IMR-90 (cell line): ENCODE data around the gene RXRB. TPM values are rescaled to one million over a fixed set of nuclear protein-coding genes. Genes with fewer than 3 reads are reported as not detected.

Experiments used
- ATAC-seq: fragments of 200-7000 bp; cut with Tn5 transposase; 2 replicates; pipeline ENCODE4 v1.9.1; 2020; ENCODE audit warnings: low read depth, mild to moderate bottlenecking, moderate library complexity
- BruUV-seq: library from RNA; stranded (reverse); fragments of 400-500 nt; replicated peaks from 2 replicates; lab custom pipeline; 2021; lab: Mats Ljungman, UMichigan
- CTCF ChIA-PET: fragments of 300-600 bp; formaldehyde crosslinking; extraction: SDS; loops from one replicate; lab custom pipeline; 2021; ENCODE audit warnings: antibody characterized with exemption; lab: Yijun Ruan, JAX
- POLR2A ChIA-PET: fragments of 300-600 bp; sonication (Branson Sonifier 250); formaldehyde crosslinking; loops from one replicate; lab custom pipeline; 2022; ENCODE audit warnings: antibody characterized with exemption; ENCODE audit not compliant: unreplicated experiment; lab: Charles Lee
- DNase-seq: peaks from one replicate; pipeline ENCODE4 v3.0.0; 2013
- H2AFZ ChIP-seq: replicated peaks from 2 replicates; pipeline ENCODE3; 2013; ENCODE audit warnings: low read length, mild to moderate bottlenecking; ENCODE audit not compliant: poor library complexity
- H2AK5ac ChIP-seq: 2 replicates; pipeline ENCODE4 v1.6.1; 2013; ENCODE audit warnings: low read depth, low read length, inconsistent platforms
- H2AK9ac ChIP-seq: replicated peaks from 2 replicates; pipeline ENCODE3; 2013; ENCODE audit warnings: mild to moderate bottlenecking, low read depth, low read length, moderate library complexity; ENCODE audit not compliant: poor library complexity
- H2BK120ac ChIP-seq: 2 replicates; pipeline ENCODE4 v1.6.1; 2013; ENCODE audit warnings: low read depth, low read length, inconsistent platforms
- H2BK15ac ChIP-seq: 3 replicates; pipeline ENCODE4 v1.6.1; 2013; ENCODE audit warnings: low read depth, low read length, inconsistent platforms
- H2BK20ac ChIP-seq: 2 replicates; pipeline ENCODE4 v1.6.1; 2013; ENCODE audit warnings: low read depth, mild to moderate bottlenecking, inconsistent platforms, low read length, moderate library complexity
- H2BK5ac ChIP-seq: 2 replicates; pipeline ENCODE4 v1.6.1; 2013; ENCODE audit warnings: mild to moderate bottlenecking, low read depth, low read length, inconsistent platforms; ENCODE audit not compliant: poor library complexity, severe bottlenecking
- H3K14ac ChIP-seq: replicated peaks from 2 replicates; pipeline ENCODE4 v1.6.1; 2013; ENCODE audit warnings: low read depth, low read length, inconsistent platforms
- H3K18ac ChIP-seq: 2 replicates; pipeline ENCODE4 v1.6.1; 2013; ENCODE audit warnings: low read depth, low read length, control low read depth
- H3K23ac ChIP-seq: 2 replicates; pipeline ENCODE4 v1.6.1; 2013; ENCODE audit warnings: low read depth, low read length, inconsistent platforms
- H3K27ac ChIP-seq: 2 replicates; pipeline ENCODE4 v1.5.1; 2013; ENCODE audit warnings: mild to moderate bottlenecking, control low read depth, low read length; ENCODE audit not compliant: insufficient read depth
- H3K27me3 ChIP-seq: 2 replicates; pipeline ENCODE4 v1.6.1; 2013; ENCODE audit warnings: low read length; ENCODE audit not compliant: control insufficient read depth, insufficient read depth
- H3K36me3 ChIP-seq: 2 replicates; pipeline ENCODE4 v1.6.1; 2013; ENCODE audit warnings: low read length, mixed read lengths; ENCODE audit not compliant: control insufficient read depth, insufficient read depth
- H3K4ac ChIP-seq: 2 replicates; pipeline ENCODE4 v1.6.1; 2013; ENCODE audit warnings: low read depth, low read length, inconsistent platforms
- H3K4me1 ChIP-seq: 2 replicates; pipeline ENCODE4 v1.6.1; 2013; ENCODE audit warnings: low read length, mixed read lengths; ENCODE audit not compliant: control insufficient read depth, insufficient read depth
- H3K4me2 ChIP-seq: 2 replicates; pipeline ENCODE4 v1.6.1; 2013; ENCODE audit warnings: low read depth, mild to moderate bottlenecking, control low read depth, low read length, moderate library complexity
- H3K4me3 ChIP-seq: 2 replicates; pipeline ENCODE4 v1.5.1; 2013; ENCODE audit warnings: low read depth, mild to moderate bottlenecking, control low read depth, low read length, moderate library complexity; ENCODE audit not compliant: insufficient read depth
- H3K56ac ChIP-seq: 2 replicates; pipeline ENCODE4 v1.6.1; 2013; ENCODE audit warnings: low read length, inconsistent platforms; ENCODE audit not compliant: insufficient read depth; ENCODE audit errors: extremely low read depth
- H3K79me1 ChIP-seq, 2 experiments: 2 replicates each; pipeline ENCODE4 v1.6.1; 2013; ENCODE audit warnings: low read length in 2 of 2, inconsistent platforms in 1 of 2, low read depth in 1 of 2
- H3K9ac ChIP-seq: 2 replicates; pipeline ENCODE4 v1.6.1; 2013; ENCODE audit warnings: low read depth, low read length, control low read depth
- H3K9me1 ChIP-seq: 2 replicates; pipeline ENCODE4 v1.6.1; 2013; ENCODE audit warnings: low read length, inconsistent platforms; ENCODE audit not compliant: insufficient read depth
- H3K9me3 ChIP-seq: 2 replicates; pipeline ENCODE4 v1.6.1; 2013; ENCODE audit warnings: low read length; ENCODE audit not compliant: control insufficient read depth, insufficient read depth
- H4K20me1 ChIP-seq: 2 replicates; pipeline ENCODE4 v1.6.1; 2013; ENCODE audit warnings: low read length, inconsistent platforms; ENCODE audit not compliant: insufficient read depth
- H4K5ac ChIP-seq: 2 replicates; pipeline ENCODE4 v1.6.1; 2013; ENCODE audit warnings: mild to moderate bottlenecking, low read depth, low read length, control low read depth
- H4K8ac ChIP-seq, 2 experiments: 2 replicates each; pipeline ENCODE4 v1.6.1; 2013; ENCODE audit warnings: low read depth in 2 of 2, low read length in 2 of 2, control low read depth in 1 of 2, inconsistent platforms in 1 of 2
- H4K91ac ChIP-seq: 2 replicates; pipeline ENCODE4 v1.6.1; 2013; ENCODE audit warnings: low read depth, low read length, inconsistent platforms; ENCODE audit not compliant: insufficient read depth
- BHLHE40 ChIP-seq: fragments of 150-350 bp; IDR thresholded peaks from 2 replicates; pipeline ENCODE4 v1.6.1; 2016; ENCODE audit warnings: mild to moderate bottlenecking, low read depth, low read length
- CEBPB ChIP-seq: IDR thresholded peaks from 2 replicates; pipeline ENCODE4 v1.6.1; 2012; ENCODE audit warnings: low read depth, low read length, improper control_type of control experiment
- CHD1 ChIP-seq: IDR thresholded peaks from 2 replicates; pipeline ENCODE4 v1.6.1; 2012; ENCODE audit warnings: low read depth, low read length, improper control_type of control experiment
- FOS ChIP-seq: fragments of 150-350 bp; IDR thresholded peaks from 2 replicates; pipeline ENCODE4 v1.6.1; 2016; ENCODE audit warnings: low read depth, low read length
- MAFK ChIP-seq: IDR thresholded peaks from 2 replicates; pipeline ENCODE4 v1.6.1; 2012; ENCODE audit warnings: low read depth, low read length, improper control_type of control experiment
- MAZ ChIP-seq: IDR thresholded peaks from 2 replicates; pipeline ENCODE4 v1.6.1; 2012; ENCODE audit warnings: low read depth, mild to moderate bottlenecking, low read length, improper control_type of control experiment, moderate library complexity, borderline replicate concordance
- MXI1 ChIP-seq: IDR thresholded peaks from 2 replicates; pipeline ENCODE4 v1.6.1; 2012; ENCODE audit warnings: low read depth, mild to moderate bottlenecking, low read length, moderate library complexity, borderline replicate concordance
- NFE2L2 ChIP-seq: fragments of 150-350 bp; IDR thresholded peaks from 2 replicates; pipeline ENCODE4 v1.6.1; 2016; ENCODE audit warnings: low read depth, mild to moderate bottlenecking, low read length
- POLR2A ChIP-seq: IDR thresholded peaks from 2 replicates; pipeline ENCODE4 v1.6.1; 2012; ENCODE audit warnings: mild to moderate bottlenecking, low read depth, low read length
- RAD21 ChIP-seq: IDR thresholded peaks from 2 replicates; pipeline ENCODE4 v1.6.1; 2012; ENCODE audit warnings: low read length, improper control_type of control experiment
- RCOR1 ChIP-seq: IDR thresholded peaks from 2 replicates; pipeline ENCODE4 v1.6.1; 2012; ENCODE audit warnings: mild to moderate bottlenecking, low read length, improper control_type of control experiment; ENCODE audit not compliant: insufficient replicate concordance
- RFX5 ChIP-seq: IDR thresholded peaks from 2 replicates; pipeline ENCODE4 v1.8.0; 2012; ENCODE audit warnings: low read depth, mild to moderate bottlenecking, low read length, moderate library complexity
- SMC3 ChIP-seq: fragments of 150-350 bp; IDR thresholded peaks from 2 replicates; pipeline ENCODE4 v1.6.1; 2016; ENCODE audit warnings: low read depth, mild to moderate bottlenecking, antibody characterized with exemption, low read length, moderate library complexity
- WGBS, 2 experiments: methylation state at CpG; one replicate each; pipeline versions ENCODE4 v1.1.5 to v1.1.7; 2013; ENCODE audit warnings: missing lambda C conversion rate in 2 of 2; ENCODE audit not compliant: insufficient read length in 1 of 2; ENCODE audit errors: extremely low coverage in 2 of 2; 5-methylcytosine and 5-hydroxymethylcytosine counted together
- dilution Hi-C: fragments of 300-500 bp; cut with HindIII; formaldehyde crosslinking; loops from one replicate; pipeline ENCODE4 v1.14.3; 2018; ENCODE audit warnings: low sequenced_read_pairs; ENCODE audit not compliant: unreplicated experiment
- in situ Hi-C: fragments of 300-500 bp; cut with MboI; formaldehyde crosslinking; loops from 3 replicates; pipeline ENCODE4 v1.14.3; 2019; ENCODE audit warnings: low sequenced_read_pairs, inconsistent platforms, mixed read lengths
- intact Hi-C: fragments of 100-400 bp; cut with micrococcal nuclease; formaldehyde crosslinking; loops from 2 replicates; pipeline ENCODE4 v1.10.0; 2022
- polyA plus RNA-seq, 3 experiments: library from polyadenylated mRNA; depleted of rRNA; stranded (reverse); fragments of >200 nt; gene quantifications; 2 replicates each; pipeline ENCODE4 v1.2.3, GENCODE V29; 2012; ENCODE audit warnings: low replicate concordance in 1 of 3
- total RNA-seq: library from RNA; depleted of rRNA; stranded (reverse); fragments of >200 nt; gene quantifications from 2 replicates; pipeline ENCODE4 v1.2.3, GENCODE V29; 2012
- TF ChIP-seq, protein P1 (sequence below): conservative IDR thresholded peaks from 2 replicates; pipeline ENCODE4 v1.5.1; 2012; ENCODE audit warnings: mild to moderate bottlenecking, low read depth, low read length, improper control_type of control experiment
- TF ChIP-seq, protein P2 (sequence below): fragments of 150-350 bp; IDR thresholded peaks from 2 replicates; pipeline ENCODE4 v1.6.1; 2016; ENCODE audit warnings: low read depth, mild to moderate bottlenecking, low read length, moderate library complexity, borderline replicate concordance
- TF ChIP-seq, protein P3 (sequence below): fragments of 150-350 bp; IDR thresholded peaks from 2 replicates; pipeline ENCODE4 v1.6.1; 2017; ENCODE audit warnings: mild to moderate bottlenecking, antibody characterized with exemption, low read length, low read depth

RXRB gene
- total and polyA plus RNA-seq, 2 of the 4 experiments (the other 2 are of a cell fraction) = 18.6 to 53.7 TPM

DNA sequence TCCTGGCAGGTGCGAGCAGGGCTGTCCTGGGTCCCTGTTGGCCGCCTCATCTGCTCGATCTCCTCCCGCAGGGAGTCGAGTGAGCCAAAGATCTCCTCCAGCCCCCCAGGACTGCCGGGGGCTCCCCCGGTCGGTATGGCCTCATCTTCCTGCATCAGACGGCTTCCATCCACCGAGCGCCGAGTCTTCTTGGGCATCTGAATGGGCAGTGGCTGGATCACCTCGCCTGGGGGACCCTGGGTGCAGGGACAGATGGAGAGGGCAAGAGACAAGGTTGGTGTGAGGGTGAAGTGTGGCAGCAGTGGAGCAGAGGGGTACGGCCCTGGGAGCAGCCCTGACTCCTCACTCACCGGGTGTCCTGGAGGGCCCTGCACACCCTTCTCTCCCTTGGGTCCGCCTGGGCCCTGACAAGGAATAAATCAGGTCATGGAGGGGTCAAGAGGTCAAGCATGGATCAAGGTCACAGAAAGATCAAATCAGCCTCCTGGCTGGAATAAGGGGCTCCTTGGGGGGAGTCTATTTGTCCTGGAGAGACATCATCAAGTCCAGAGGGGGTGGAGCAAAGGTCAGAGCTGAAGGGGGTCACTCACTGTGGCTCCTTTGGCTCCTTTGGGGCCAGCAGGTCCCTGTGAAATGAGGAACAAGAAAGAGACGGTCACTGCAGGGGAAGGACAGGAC is 34.7 kb downstream of the RXRB start:
- no peak overlapping the region for H4K91ac ChIP-seq
- intact Hi-C loops = no loop called here
- no peak overlapping the region for H2AFZ ChIP-seq
- no peak overlapping the region for H3K23ac ChIP-seq
- ATAC-seq = no peak
- H3K9me1 ChIP-seq = peaks cover 5% of the 10 kb centered on the region; the same call in 1 of the 2 replicates
- in situ Hi-C loops = loop anchor here (10.0 kb wide), 1 partner anchor 151 kb away; no protein-coding TSS in a partner anchor
- dilution Hi-C loops = no loop called here
- no peaks in the 10 kb centered on the region for H4K20me1 ChIP-seq
- POLR2A ChIA-PET = no interaction called here
- no peak for TF ChIP-seq FOS
- TF ChIP-seq MXI1 = no peak
- TF ChIP-seq MAFK = no peak
- TF ChIP-seq, protein P1, sequence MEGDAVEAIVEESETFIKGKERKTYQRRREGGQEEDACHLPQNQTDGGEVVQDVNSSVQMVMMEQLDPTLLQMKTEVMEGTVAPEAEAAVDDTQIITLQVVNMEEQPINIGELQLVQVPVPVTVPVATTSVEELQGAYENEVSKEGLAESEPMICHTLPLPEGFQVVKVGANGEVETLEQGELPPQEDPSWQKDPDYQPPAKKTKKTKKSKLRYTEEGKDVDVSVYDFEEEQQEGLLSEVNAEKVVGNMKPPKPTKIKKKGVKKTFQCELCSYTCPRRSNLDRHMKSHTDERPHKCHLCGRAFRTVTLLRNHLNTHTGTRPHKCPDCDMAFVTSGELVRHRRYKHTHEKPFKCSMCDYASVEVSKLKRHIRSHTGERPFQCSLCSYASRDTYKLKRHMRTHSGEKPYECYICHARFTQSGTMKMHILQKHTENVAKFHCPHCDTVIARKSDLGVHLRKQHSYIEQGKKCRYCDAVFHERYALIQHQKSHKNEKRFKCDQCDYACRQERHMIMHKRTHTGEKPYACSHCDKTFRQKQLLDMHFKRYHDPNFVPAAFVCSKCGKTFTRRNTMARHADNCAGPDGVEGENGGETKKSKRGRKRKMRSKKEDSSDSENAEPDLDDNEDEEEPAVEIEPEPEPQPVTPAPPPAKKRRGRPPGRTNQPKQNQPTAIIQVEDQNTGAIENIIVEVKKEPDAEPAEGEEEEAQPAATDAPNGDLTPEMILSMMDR = no peak
- TF ChIP-seq NFE2L2 = no peak
- TF ChIP-seq, protein P2, sequence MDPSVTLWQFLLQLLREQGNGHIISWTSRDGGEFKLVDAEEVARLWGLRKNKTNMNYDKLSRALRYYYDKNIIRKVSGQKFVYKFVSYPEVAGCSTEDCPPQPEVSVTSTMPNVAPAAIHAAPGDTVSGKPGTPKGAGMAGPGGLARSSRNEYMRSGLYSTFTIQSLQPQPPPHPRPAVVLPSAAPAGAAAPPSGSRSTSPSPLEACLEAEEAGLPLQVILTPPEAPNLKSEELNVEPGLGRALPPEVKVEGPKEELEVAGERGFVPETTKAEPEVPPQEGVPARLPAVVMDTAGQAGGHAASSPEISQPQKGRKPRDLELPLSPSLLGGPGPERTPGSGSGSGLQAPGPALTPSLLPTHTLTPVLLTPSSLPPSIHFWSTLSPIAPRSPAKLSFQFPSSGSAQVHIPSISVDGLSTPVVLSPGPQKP = no peak
- no peak for TF ChIP-seq CHD1
- no peak for TF ChIP-seq RAD21
- TF ChIP-seq RCOR1 = no peak
- TF ChIP-seq POLR2A = no peak
- TF ChIP-seq MAZ = no peak
- TF ChIP-seq, protein P3, sequence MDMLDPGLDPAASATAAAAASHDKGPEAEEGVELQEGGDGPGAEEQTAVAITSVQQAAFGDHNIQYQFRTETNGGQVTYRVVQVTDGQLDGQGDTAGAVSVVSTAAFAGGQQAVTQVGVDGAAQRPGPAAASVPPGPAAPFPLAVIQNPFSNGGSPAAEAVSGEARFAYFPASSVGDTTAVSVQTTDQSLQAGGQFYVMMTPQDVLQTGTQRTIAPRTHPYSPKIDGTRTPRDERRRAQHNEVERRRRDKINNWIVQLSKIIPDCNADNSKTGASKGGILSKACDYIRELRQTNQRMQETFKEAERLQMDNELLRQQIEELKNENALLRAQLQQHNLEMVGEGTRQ = no peak
- TF ChIP-seq SMC3 = no peak
- no peak for TF ChIP-seq BHLHE40
- no peak for TF ChIP-seq CEBPB
- TF ChIP-seq RFX5 = no peak
- H3K9me3 ChIP-seq = no peaks in the 10 kb centered on the region
- H2AK5ac ChIP-seq = no peak overlapping the region
- no peak overlapping the region for H3K27ac ChIP-seq
- no peak overlapping the region for H3K4me3 ChIP-seq
- no peak overlapping the region for H3K14ac ChIP-seq
- WGBS, 2 experiments = 88% methylated on average over 8 of the region's 17 CpGs; no CpG with 5 or more reads in 1 of the 2 experiments
- no peak overlapping the region for H3K4me2 ChIP-seq
- CTCF ChIA-PET = no interaction called here
- peaks cover 9% of the 10 kb centered on the region for H3K4me1 ChIP-seq
- no peak overlapping the region for H4K5ac ChIP-seq
- H4K8ac ChIP-seq = no peak overlapping the region
- H2BK5ac ChIP-seq = no peak overlapping the region
- H3K27me3 ChIP-seq = peaks cover 7% of the 10 kb centered on the region
- no TSS peak for BruUV-seq
- H3K36me3 ChIP-seq = no peaks in the 10 kb centered on the region
- no peak overlapping the region for H3K9ac ChIP-seq
- no peak overlapping the region for H2BK15ac ChIP-seq
- H2BK20ac ChIP-seq = no peak overlapping the region
- H3K4ac ChIP-seq = no peak overlapping the region
- no peak overlapping the region for H3K18ac ChIP-seq
- no peak overlapping the region for H3K56ac ChIP-seq
- no peaks in the 10 kb centered on the region for H3K79me1 ChIP-seq
- DNase-seq = no peak
- H2AK9ac ChIP-seq = no peak overlapping the region
- no peak overlapping the region for H2BK120ac ChIP-seq
